Measurements from ENCODE around the gene CHCHD5. TPM values are rescaled to one million over a fixed set of nuclear protein-coding genes. Genes with fewer than 3 reads are reported as not detected.
"Not testable (repeated sequence)": the region's sequence is repeated elsewhere in the genome, so short reads cannot be mapped to it uniquely, and the experiment has no call there.

The CHCHD5 gene
- total RNA-seq, 1 donor from 2014 or later: 30.4 TPM

GRCh38 chr2:112542123-112542983 lies 42.1 kb upstream of the CHCHD5 start, which contains the start of gene POLR1B:
POLR1B (plus strand) TSS chr2:112542465; CDS start chr2:112542495, 30 bp downstream.
- DNase-seq (ENCODE audit: low read depth): no peak
- no peak for TF ChIP-seq CTCF (conservative IDR thresholded peaks at IDR 0.05; ENCODE audit: low read depth, low read length)
- H3K4me3 ChIP-seq (ENCODE audit: low read depth, low read length): peak within 1 kb of the TSS; percentile 90

DNA sequence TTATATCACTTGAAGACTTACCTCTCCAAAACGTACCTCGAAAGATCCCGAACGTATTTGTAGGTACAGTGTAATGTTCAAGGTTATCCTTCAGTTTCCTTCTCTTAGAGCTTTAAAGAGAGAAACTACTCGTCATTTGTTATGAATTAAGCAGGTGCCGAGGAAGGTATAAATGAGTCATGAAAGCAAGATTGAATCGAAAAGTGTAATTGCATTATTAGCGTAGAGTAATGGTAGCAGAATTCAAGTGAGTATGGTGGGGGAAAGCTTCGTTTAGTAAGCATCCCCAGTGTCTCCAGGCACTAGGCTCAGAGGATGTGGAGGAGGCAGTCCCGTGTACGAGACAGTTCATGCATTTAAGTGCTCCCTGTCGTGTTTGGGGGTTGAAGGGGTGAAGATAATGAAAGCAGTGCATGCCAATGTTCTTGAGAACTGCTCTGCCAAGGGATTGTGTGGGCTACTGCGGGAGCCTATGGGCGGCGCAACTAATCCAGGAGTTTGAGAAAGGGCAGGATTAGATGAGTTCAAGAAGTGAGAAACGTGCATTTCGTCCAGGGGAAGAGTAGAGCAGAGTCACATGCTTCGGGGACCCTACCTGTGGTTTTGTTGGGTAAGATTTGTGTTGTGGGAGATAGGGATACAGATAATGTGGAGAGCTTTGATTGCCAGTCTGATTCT lies 41.3 kb upstream of the CHCHD5 start:
- H3K4me3 ChIP-seq (ENCODE audit: low read depth, low read length): peak overlapping the region; percentile 90
- no peak for TF ChIP-seq CTCF (conservative IDR thresholded peaks at IDR 0.05; ENCODE audit: low read depth, low read length)
- DNase-seq (ENCODE audit: low read depth): no peak

DNA sequence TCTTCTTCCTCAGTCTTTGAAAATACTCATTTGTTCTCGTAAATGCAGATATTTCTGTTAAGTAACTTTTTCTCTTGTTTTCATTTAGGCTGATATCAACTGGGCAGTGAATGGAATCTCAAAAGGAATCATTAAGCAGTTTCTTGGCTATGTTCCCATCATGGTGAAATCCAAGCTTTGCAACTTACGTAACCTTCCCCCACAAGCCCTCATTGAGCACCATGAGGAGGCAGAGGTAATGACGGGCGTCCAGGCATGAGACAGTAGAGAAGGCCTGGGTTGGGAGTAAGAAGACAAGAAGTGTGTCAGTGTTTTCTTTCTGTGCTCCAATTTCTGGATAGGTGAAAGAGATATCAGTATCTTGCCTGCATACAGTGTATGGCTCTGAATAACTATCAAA lies 37.1 kb upstream of the CHCHD5 start:
- H3K4me3 ChIP-seq (ENCODE audit: low read depth, low read length): no peak overlapping the region
- TF ChIP-seq CTCF (conservative IDR thresholded peaks at IDR 0.05; ENCODE audit: low read depth, low read length): no peak
- DNase-seq (ENCODE audit: low read depth): peak; percentile 96

GRCh38 chr2:112548980-112549379 lies 35.4 kb upstream of the CHCHD5 start:
- no peak for TF ChIP-seq CTCF (conservative IDR thresholded peaks at IDR 0.05; ENCODE audit: low read depth, low read length)
- no peak for DNase-seq (ENCODE audit: low read depth)
- no peak overlapping the region for H3K4me3 ChIP-seq (ENCODE audit: low read depth, low read length)

GRCh38 chr2:112566104-112566503 lies 18.3 kb upstream of the CHCHD5 start:
- no peak overlapping the region for H3K4me3 ChIP-seq (ENCODE audit: low read depth, low read length)
- DNase-seq (ENCODE audit: low read depth): no peak
- no peak for TF ChIP-seq CTCF (conservative IDR thresholded peaks at IDR 0.05; ENCODE audit: low read depth, low read length)

- not testable (repeated sequence) for DNase-seq (ENCODE audit: low read depth); H3K4me3 ChIP-seq (ENCODE audit: low read depth, low read length)
Measured at GRCh38 chr2:112566508-112566907, 17.9 kb upstream of the CHCHD5 start.

DNA sequence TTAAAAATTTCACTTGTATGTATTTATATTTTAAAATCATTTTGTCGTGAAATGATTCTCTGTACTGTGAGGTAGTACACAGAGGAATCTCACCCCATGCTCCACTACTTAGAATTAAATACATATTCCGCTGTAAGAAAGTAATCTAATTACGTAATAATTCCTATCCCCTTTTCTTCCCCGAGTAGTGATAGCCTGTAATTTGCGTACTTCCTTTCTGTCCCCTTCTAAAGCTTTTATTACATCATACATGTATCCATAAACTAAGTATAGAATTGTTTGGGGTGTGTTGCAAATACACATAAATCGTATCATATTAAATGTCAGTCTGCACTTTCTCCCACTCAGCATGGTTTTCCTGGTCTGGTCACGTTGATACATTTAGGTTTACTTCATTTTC lies 12.4 kb upstream of the CHCHD5 start:
- H3K4me3 ChIP-seq (ENCODE audit: low read depth, low read length): no peak overlapping the region
- DNase-seq (ENCODE audit: low read depth): no peak
- TF ChIP-seq CTCF (conservative IDR thresholded peaks at IDR 0.05; ENCODE audit: low read depth, low read length): no peak
